HCT116 (cell line): ENCODE data around the gene PRKG1. TPM values are rescaled to one million over a fixed set of nuclear protein-coding genes. Genes with fewer than 3 reads are reported as not detected.

Experiments
- ATAC-seq: fragments of 200-7000 bp; cut with Tn5 transposase; 2 replicates; pipeline ENCODE4 v1.9.1; 2020; ENCODE audit warnings: mild to moderate bottlenecking, moderate library complexity
- BruUV-seq: library from RNA; stranded (reverse); fragments of 400-500 nt; replicated peaks from 2 replicates; lab custom pipeline; 2021; lab: Mats Ljungman, UMichigan
- CTCF ChIA-PET: fragments of 300-600 bp; sonication (Branson Sonifier 250); formaldehyde crosslinking; loops from one replicate; lab custom pipeline; 2021; ENCODE audit warnings: antibody characterized with exemption; lab: Charles Lee
- POLR2A ChIA-PET: fragments of 300-600, 350-600 bp; sonication (Branson Sonifier 250); formaldehyde crosslinking; loops from one replicate; lab custom pipeline; 2021; ENCODE audit warnings: antibody characterized with exemption; lab: Charles Lee
- RAD21 ChIA-PET, 2 experiments: fragments of 300-600 bp; sonication (Branson Sonifier 250); formaldehyde crosslinking; loops; one replicate each; lab custom pipeline; 2023; ENCODE audit warnings: low total read pairs in 2 of 2; ENCODE audit not compliant: uncharacterized antibody in 2 of 2, unreplicated experiment in 2 of 2, low non-redundant PET in 1 of 2; lab: Charles Lee
- DNase-seq: peaks from one replicate; pipeline ENCODE4 v3.0.0-alpha.2; 2010; ENCODE audit warnings: low read depth, low spot score
- H2AFZ ChIP-seq: fragments of 200-600 bp; shearing (Covaris generic), sonication (generic); 2 replicates; pipeline ENCODE4 v1.6.1; 2017; ENCODE audit warnings: low read depth, mixed run types, mixed read lengths, antibody characterized with exemption, low read length; ENCODE audit not compliant: poor library complexity, severe bottlenecking
- H3K27ac ChIP-seq: 2 replicates; pipeline ENCODE4 v1.5.1; 2012; ENCODE audit warnings: low read depth, low read length
- H3K27me3 ChIP-seq: fragments of 200-600 bp; sonication (generic); 2 replicates; pipeline ENCODE4 v1.6.1; 2016; ENCODE audit warnings: mixed run types, low read length, mixed read lengths; ENCODE audit not compliant: insufficient read depth
- H3K36me3 ChIP-seq, 2 experiments: fragments of 200-500 bp in 1 of 2; fragments of 200-600 bp in 1 of 2; sonication (Bioruptor generic) in 1 of 2; sonication (generic) in 1 of 2; 2 replicates each; pipeline versions ENCODE4 v1.5.1 to v1.6.1; 2014 to 2016; ENCODE audit warnings: low read length in 2 of 2, inconsistent platforms in 1 of 2, mixed read lengths in 1 of 2, mixed run types in 1 of 2; ENCODE audit not compliant: insufficient read depth in 2 of 2, control insufficient read depth in 1 of 2
- H3K4me1 ChIP-seq, 2 experiments: fragments of 200-600 bp in 1 of 2; sonication (generic) in 1 of 2; 2 replicates each; pipeline versions ENCODE4 v1.5.1 to v1.6.1; 2012 to 2017; ENCODE audit warnings: low read length in 2 of 2, inconsistent platforms in 1 of 2, mild to moderate bottlenecking in 1 of 2, mixed read lengths in 1 of 2, mixed run types in 1 of 2, moderate library complexity in 1 of 2; ENCODE audit not compliant: insufficient read depth in 2 of 2, control insufficient read depth in 1 of 2
- H3K4me2 ChIP-seq: fragments of 200-600 bp; sonication (generic); 2 replicates; pipeline ENCODE4 v1.6.1; 2017; ENCODE audit warnings: mixed run types, low read length, mixed read lengths
- H3K4me3 ChIP-seq, 2 experiments: fragments of 200-600 bp in 1 of 2; sonication (generic) in 1 of 2; replicated peaks in 1 of 2; 2 replicates each; pipeline ENCODE4 v1.5.1; 2011 to 2016; ENCODE audit warnings: low read length in 2 of 2, control low read depth in 1 of 2, low read depth in 1 of 2, mild to moderate bottlenecking in 1 of 2, mixed read lengths in 1 of 2, mixed run types in 1 of 2
- H3K79me2 ChIP-seq: fragments of 200-600 bp; sonication (generic); 2 replicates; pipeline ENCODE4 v1.6.1; 2017; ENCODE audit warnings: mild to moderate bottlenecking, mixed run types, low read length, moderate library complexity, mixed read lengths; ENCODE audit not compliant: insufficient read depth
- H3K9ac ChIP-seq: fragments of 200-600 bp; sonication (generic); 2 replicates; pipeline ENCODE4 v1.6.1; 2016; ENCODE audit warnings: low read length, mixed read lengths
- H3K9me2 ChIP-seq: fragments of 200-600 bp; sonication (generic), shearing (Covaris generic); 2 replicates; pipeline ENCODE4 v1.6.1; 2017; ENCODE audit warnings: mixed run types, mild to moderate bottlenecking, moderate library complexity; ENCODE audit not compliant: insufficient read depth
- H3K9me3 ChIP-seq, 2 experiments: fragments of 200-500 bp in 1 of 2; fragments of 200-600 bp in 1 of 2; sonication (Bioruptor generic) in 1 of 2; sonication (generic) in 1 of 2; 2 replicates each; pipeline ENCODE4 v1.6.1; 2014 to 2017; ENCODE audit warnings: low read length in 2 of 2, mixed read lengths in 2 of 2, inconsistent platforms in 1 of 2, low read depth in 1 of 2, mild to moderate bottlenecking in 1 of 2, mixed run types in 1 of 2, moderate library complexity in 1 of 2; ENCODE audit not compliant: control insufficient read depth in 1 of 2, insufficient read depth in 1 of 2
- H4K20me1 ChIP-seq: fragments of 200-600 bp; sonication (generic), shearing (Covaris generic); 2 replicates; pipeline ENCODE4 v1.6.1; 2017; ENCODE audit warnings: mixed run types, mild to moderate bottlenecking, moderate library complexity; ENCODE audit not compliant: insufficient read depth
- CBX3 ChIP-seq: IDR thresholded peaks from 2 replicates; pipeline ENCODE4 v1.6.1; 2012; ENCODE audit warnings: low read depth
- CEBPB ChIP-seq: IDR thresholded peaks from 2 replicates; pipeline ENCODE4 v1.6.1; 2012; ENCODE audit warnings: low read depth
- EGR1 ChIP-seq: IDR thresholded peaks from 2 replicates; pipeline ENCODE4 v1.6.1; 2012; ENCODE audit warnings: low read depth
- EZH2 ChIP-seq: fragments of 200-600 bp; sonication (generic); IDR thresholded peaks from 2 replicates; pipeline ENCODE4 v1.6.1; 2017; ENCODE audit warnings: antibody characterized with exemption, mixed run types
- EZH2phosphoT487 ChIP-seq: fragments of 200-600 bp; IDR thresholded peaks from 2 replicates; pipeline ENCODE4 v1.6.1; 2018; ENCODE audit warnings: antibody characterized with exemption, borderline replicate concordance
- FOSL1 ChIP-seq: IDR thresholded peaks from 2 replicates; pipeline ENCODE4 v1.6.1; 2012; ENCODE audit warnings: low read depth
- RAD21 ChIP-seq: IDR thresholded peaks from 2 replicates; pipeline ENCODE4 v1.6.1; 2012; ENCODE audit warnings: low read depth, mild to moderate bottlenecking
- SIN3A ChIP-seq: IDR thresholded peaks from 2 replicates; pipeline ENCODE4 v1.6.1; 2012; ENCODE audit warnings: low read depth
- SRF ChIP-seq: IDR thresholded peaks from 2 replicates; pipeline ENCODE4 v1.6.1; 2012; ENCODE audit warnings: low read depth
- TCF7L2 ChIP-seq: IDR thresholded peaks from 2 replicates; pipeline ENCODE4 v1.7.0; 2011; ENCODE audit warnings: borderline replicate concordance, inconsistent platforms; ENCODE audit not compliant: insufficient read depth, insufficient read length; ENCODE audit errors: extremely low read depth
- YY1 ChIP-seq: IDR thresholded peaks from 2 replicates; pipeline ENCODE4 v1.6.1; 2011; ENCODE audit warnings: low read length, low read depth, moderate library complexity, mild to moderate bottlenecking; ENCODE audit not compliant: insufficient replicate concordance; ENCODE audit errors: extremely low read depth
- ZNF274 ChIP-seq: fragments of 200-500 bp; sonication (Bioruptor generic); IDR thresholded peaks from 2 replicates; pipeline ENCODE4 v1.6.1; 2014; ENCODE audit warnings: mild to moderate bottlenecking, low read depth, low read length, inconsistent platforms
- intact Hi-C: fragments of 100-400 bp; cut with micrococcal nuclease; formaldehyde crosslinking; loops from 2 replicates; pipeline ENCODE4 v1.10.0; 2022
- total RNA-seq: library from RNA; stranded (reverse); gene quantifications from one replicate; pipeline ENCODE4 v1.2.1, GENCODE V29; 2021; ENCODE audit not compliant: unreplicated experiment
- TF ChIP-seq, protein P1 (sequence below): IDR thresholded peaks from 2 replicates; pipeline ENCODE4 v1.6.1; 2012; ENCODE audit warnings: low read depth
- TF ChIP-seq, protein P2 (sequence below): IDR thresholded peaks from 2 replicates; pipeline ENCODE4 v1.6.1; 2012
- TF ChIP-seq, protein P3 (sequence below): IDR thresholded peaks from 2 replicates; pipeline ENCODE4 v1.6.1; 2011; ENCODE audit warnings: mild to moderate bottlenecking, low read length, moderate library complexity; ENCODE audit not compliant: insufficient replicate concordance; ENCODE audit errors: extremely low read depth

The PRKG1 gene
- total RNA-seq, 1 experiment from 2014 or later, result 1.4 TPM

GRCh38 chr10:52019077-52019555, 944.8 kb downstream of the PRKG1 start:
- no peaks in the 10 kb centered on the region for H3K79me2 ChIP-seq
- no peak overlapping the region for H3K4me3 ChIP-seq
- no peak overlapping the region for H3K9ac ChIP-seq
- ChIA-PET CTCF (no interaction called here), POLR2A (no interaction called here), RAD21 (no interaction called here)
- H3K9me3 ChIP-seq, result no peaks in the 10 kb centered on the region
- TF ChIP-seq ZNF274 (no peak), EZH2phosphoT487 (no peak), SRF (no peak), SIN3A (no peak), EZH2 (no peak), CEBPB (no peak), YY1 (no peak), TCF7L2 (no peak), CBX3 (no peak), FOSL1 (no peak), RAD21 (no peak), EGR1 (no peak)
- TF ChIP-seq, protein P1, sequence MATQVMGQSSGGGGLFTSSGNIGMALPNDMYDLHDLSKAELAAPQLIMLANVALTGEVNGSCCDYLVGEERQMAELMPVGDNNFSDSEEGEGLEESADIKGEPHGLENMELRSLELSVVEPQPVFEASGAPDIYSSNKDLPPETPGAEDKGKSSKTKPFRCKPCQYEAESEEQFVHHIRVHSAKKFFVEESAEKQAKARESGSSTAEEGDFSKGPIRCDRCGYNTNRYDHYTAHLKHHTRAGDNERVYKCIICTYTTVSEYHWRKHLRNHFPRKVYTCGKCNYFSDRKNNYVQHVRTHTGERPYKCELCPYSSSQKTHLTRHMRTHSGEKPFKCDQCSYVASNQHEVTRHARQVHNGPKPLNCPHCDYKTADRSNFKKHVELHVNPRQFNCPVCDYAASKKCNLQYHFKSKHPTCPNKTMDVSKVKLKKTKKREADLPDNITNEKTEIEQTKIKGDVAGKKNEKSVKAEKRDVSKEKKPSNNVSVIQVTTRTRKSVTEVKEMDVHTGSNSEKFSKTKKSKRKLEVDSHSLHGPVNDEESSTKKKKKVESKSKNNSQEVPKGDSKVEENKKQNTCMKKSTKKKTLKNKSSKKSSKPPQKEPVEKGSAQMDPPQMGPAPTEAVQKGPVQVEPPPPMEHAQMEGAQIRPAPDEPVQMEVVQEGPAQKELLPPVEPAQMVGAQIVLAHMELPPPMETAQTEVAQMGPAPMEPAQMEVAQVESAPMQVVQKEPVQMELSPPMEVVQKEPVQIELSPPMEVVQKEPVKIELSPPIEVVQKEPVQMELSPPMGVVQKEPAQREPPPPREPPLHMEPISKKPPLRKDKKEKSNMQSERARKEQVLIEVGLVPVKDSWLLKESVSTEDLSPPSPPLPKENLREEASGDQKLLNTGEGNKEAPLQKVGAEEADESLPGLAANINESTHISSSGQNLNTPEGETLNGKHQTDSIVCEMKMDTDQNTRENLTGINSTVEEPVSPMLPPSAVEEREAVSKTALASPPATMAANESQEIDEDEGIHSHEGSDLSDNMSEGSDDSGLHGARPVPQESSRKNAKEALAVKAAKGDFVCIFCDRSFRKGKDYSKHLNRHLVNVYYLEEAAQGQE, result no peak
- TF ChIP-seq, protein P2, sequence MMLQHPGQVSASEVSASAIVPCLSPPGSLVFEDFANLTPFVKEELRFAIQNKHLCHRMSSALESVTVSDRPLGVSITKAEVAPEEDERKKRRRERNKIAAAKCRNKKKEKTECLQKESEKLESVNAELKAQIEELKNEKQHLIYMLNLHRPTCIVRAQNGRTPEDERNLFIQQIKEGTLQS, result no peak
- TF ChIP-seq, protein P3, sequence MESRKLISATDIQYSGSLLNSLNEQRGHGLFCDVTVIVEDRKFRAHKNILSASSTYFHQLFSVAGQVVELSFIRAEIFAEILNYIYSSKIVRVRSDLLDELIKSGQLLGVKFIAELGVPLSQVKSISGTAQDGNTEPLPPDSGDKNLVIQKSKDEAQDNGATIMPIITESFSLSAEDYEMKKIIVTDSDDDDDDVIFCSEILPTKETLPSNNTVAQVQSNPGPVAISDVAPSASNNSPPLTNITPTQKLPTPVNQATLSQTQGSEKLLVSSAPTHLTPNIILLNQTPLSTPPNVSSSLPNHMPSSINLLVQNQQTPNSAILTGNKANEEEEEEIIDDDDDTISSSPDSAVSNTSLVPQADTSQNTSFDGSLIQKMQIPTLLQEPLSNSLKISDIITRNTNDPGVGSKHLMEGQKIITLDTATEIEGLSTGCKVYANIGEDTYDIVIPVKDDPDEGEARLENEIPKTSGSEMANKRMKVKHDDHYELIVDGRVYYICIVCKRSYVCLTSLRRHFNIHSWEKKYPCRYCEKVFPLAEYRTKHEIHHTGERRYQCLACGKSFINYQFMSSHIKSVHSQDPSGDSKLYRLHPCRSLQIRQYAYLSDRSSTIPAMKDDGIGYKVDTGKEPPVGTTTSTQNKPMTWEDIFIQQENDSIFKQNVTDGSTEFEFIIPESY, result no peak
- no peaks in the 10 kb centered on the region for H3K9me2 ChIP-seq
- H4K20me1 ChIP-seq, result no peaks in the 10 kb centered on the region
- no peak for DNase-seq
- no peaks in the 10 kb centered on the region for H3K36me3 ChIP-seq
- H3K4me1 ChIP-seq, result no peaks in the 10 kb centered on the region
- H3K4me2 ChIP-seq, result no peak overlapping the region
- peaks cover 7% of the 10 kb centered on the region; the same call in 1 of the 2 replicates for H3K27me3 ChIP-seq
- ATAC-seq, result no peak
- intact Hi-C loops, result no loop called here
- no peak overlapping the region for H2AFZ ChIP-seq
- no TSS peak for BruUV-seq
- no peak overlapping the region for H3K27ac ChIP-seq
